PC-3 (cell line): ENCODE results near the gene BFSP2.

Experiments
- EZH2 ChIP-seq: fragments of 300-600 bp; sonication (generic); IDR thresholded peaks from one replicate; pipeline ENCODE4 v1.6.1; 2017; ENCODE audit warnings: antibody characterized with exemption, mild to moderate bottlenecking, low read length; ENCODE audit not compliant: unreplicated experiment
- TF ChIP-seq, protein P1 (sequence below): fragments of 300-600 bp; sonication (generic); conservative IDR thresholded peaks from 2 replicates; pipeline ENCODE4 v1.5.1; 2017; ENCODE audit warnings: antibody characterized with exemption, low read depth, mild to moderate bottlenecking, low read length

DNA sequence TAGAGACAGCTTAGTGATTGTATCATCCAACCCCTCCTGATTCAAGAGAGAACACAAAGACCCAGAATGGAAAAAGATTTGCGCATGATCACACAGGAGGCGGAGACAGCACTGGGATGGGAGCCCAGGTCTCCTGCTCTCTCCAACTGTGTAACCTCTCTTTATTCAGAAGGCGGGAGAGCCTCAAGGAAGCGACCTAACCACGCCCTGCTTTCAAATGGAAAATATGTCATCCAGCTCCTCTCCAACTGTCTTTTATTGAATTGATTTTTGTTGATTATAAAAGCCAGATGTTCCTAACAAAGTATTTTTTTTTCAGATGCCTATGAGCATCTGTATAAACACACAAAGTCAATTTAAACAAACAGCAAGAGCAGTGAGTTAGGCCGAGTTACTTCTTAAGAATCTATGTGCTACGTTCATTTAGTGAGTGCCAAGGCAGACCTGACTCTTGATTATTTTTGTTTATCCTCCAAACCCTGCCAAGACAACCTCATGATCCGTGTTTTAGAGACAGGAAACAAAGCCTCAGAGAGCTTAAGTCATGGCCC is 74.5 kb downstream of the BFSP2 start:
- TF ChIP-seq EZH2: no peak
- TF ChIP-seq, protein P1, sequence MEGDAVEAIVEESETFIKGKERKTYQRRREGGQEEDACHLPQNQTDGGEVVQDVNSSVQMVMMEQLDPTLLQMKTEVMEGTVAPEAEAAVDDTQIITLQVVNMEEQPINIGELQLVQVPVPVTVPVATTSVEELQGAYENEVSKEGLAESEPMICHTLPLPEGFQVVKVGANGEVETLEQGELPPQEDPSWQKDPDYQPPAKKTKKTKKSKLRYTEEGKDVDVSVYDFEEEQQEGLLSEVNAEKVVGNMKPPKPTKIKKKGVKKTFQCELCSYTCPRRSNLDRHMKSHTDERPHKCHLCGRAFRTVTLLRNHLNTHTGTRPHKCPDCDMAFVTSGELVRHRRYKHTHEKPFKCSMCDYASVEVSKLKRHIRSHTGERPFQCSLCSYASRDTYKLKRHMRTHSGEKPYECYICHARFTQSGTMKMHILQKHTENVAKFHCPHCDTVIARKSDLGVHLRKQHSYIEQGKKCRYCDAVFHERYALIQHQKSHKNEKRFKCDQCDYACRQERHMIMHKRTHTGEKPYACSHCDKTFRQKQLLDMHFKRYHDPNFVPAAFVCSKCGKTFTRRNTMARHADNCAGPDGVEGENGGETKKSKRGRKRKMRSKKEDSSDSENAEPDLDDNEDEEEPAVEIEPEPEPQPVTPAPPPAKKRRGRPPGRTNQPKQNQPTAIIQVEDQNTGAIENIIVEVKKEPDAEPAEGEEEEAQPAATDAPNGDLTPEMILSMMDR: no peak
